Adipocyte (in vitro differentiated cells): ENCODE data around the gene PCSK5.
A peak's percentile ranks its signal among the peaks of the same experiment; 100 is the strongest.

Experiments
- DNase-seq: peaks from one replicate; pipeline ENCODE4 v3.0.0-alpha.2; 2015; ENCODE audit warnings: low read depth
- H3K27me3 ChIP-seq: replicated peaks from 2 replicates; pipeline ENCODE4 v1.7.0; 2013; ENCODE audit warnings: mild to moderate bottlenecking, low read length, moderate library complexity; ENCODE audit not compliant: control insufficient read depth, insufficient read depth
- H3K36me3 ChIP-seq: 2 replicates; pipeline ENCODE4 v1.7.0; 2013; ENCODE audit warnings: low read length, mild to moderate bottlenecking, moderate library complexity; ENCODE audit not compliant: control insufficient read depth, insufficient read depth, severe bottlenecking
- H3K4me1 ChIP-seq: 2 replicates; pipeline ENCODE4 v1.7.0; 2013; ENCODE audit warnings: mild to moderate bottlenecking, low read length, moderate library complexity; ENCODE audit not compliant: control insufficient read depth, insufficient read depth
- H3K4me3 ChIP-seq: 2 replicates; pipeline ENCODE4 v1.7.0; 2013; ENCODE audit warnings: mild to moderate bottlenecking, low read length, moderate library complexity
- H3K9ac ChIP-seq: 2 replicates; pipeline ENCODE4 v1.7.0; 2013; ENCODE audit warnings: mild to moderate bottlenecking, low read length, moderate library complexity
- H3K9me3 ChIP-seq: 2 replicates; pipeline ENCODE4 v1.7.0; 2013; ENCODE audit warnings: mild to moderate bottlenecking, low read length, moderate library complexity; ENCODE audit not compliant: control insufficient read depth

Gene PCSK5

GRCh38 chr9:76227156-76227555, 336.7 kb downstream of the PCSK5 start:
- Histone ChIP-seq H3K36me3 (no peaks in the 10 kb centered on the region), H3K4me1 (peaks cover 11% of the 10 kb centered on the region), H3K9ac (no peak overlapping the region), H3K4me3 (no peak overlapping the region), H3K9me3 (no peaks in the 10 kb centered on the region), H3K27me3 (no peaks in the 10 kb centered on the region)
- DNase-seq: no peak

DNA sequence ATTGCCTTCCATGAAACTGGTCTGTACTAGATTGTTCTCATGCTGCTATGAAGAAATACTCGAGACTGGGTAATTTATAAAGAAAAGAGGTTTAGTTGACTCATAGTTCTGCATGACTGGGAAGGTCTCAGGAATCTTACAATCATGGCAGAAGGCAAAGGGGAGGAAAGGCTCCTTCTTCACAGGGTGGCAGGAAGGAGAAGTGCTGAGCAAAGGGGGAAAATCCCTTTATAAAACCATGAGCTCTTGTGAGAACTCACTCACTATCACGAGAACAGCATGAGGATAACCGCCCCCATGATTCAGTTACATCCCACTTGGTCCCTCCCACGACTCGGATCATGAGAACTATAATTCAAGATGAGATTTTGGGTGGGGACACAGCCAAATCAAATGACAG, 340.5 kb downstream of the PCSK5 start:
- H3K27me3 ChIP-seq: no peaks in the 10 kb centered on the region
- no peak overlapping the region for H3K4me3 ChIP-seq
- no peak overlapping the region for H3K9ac ChIP-seq
- no peaks in the 10 kb centered on the region for H3K4me1 ChIP-seq
- no peak for DNase-seq
- no peaks in the 10 kb centered on the region for H3K36me3 ChIP-seq
- no peaks in the 10 kb centered on the region for H3K9me3 ChIP-seq

GRCh38 chr9:76232861-76233489, 342.5 kb downstream of the PCSK5 start:
- Histone ChIP-seq H3K4me1 (no peaks in the 10 kb centered on the region), H3K36me3 (no peaks in the 10 kb centered on the region), H3K9me3 (no peaks in the 10 kb centered on the region), H3K4me3 (no peak overlapping the region), H3K27me3 (no peaks in the 10 kb centered on the region), H3K9ac (no peak overlapping the region)
- no peak for DNase-seq

GRCh38 chr9:76240578-76240977, 350.1 kb downstream of the PCSK5 start:
- no peak for DNase-seq
- Histone ChIP-seq H3K9ac (no peak overlapping the region), H3K36me3 (no peaks in the 10 kb centered on the region), H3K4me3 (no peak overlapping the region), H3K9me3 (no peaks in the 10 kb centered on the region), H3K4me1 (no peaks in the 10 kb centered on the region), H3K27me3 (peaks cover 4% of the 10 kb centered on the region)

GRCh38 chr9:76245518-76245917, 355.0 kb downstream of the PCSK5 start:
- H3K4me3 ChIP-seq: no peak overlapping the region
- H3K9me3 ChIP-seq: no peaks in the 10 kb centered on the region
- no peak overlapping the region for H3K9ac ChIP-seq
- no peaks in the 10 kb centered on the region for H3K4me1 ChIP-seq
- peaks cover 4% of the 10 kb centered on the region for H3K27me3 ChIP-seq
- DNase-seq: no peak
- no peaks in the 10 kb centered on the region for H3K36me3 ChIP-seq

GRCh38 chr9:76246680-76247079, 356.2 kb downstream of the PCSK5 start:
- H3K9me3 ChIP-seq: no peaks in the 10 kb centered on the region
- H3K4me3 ChIP-seq: no peak overlapping the region
- no peak overlapping the region for H3K9ac ChIP-seq
- no peaks in the 10 kb centered on the region for H3K4me1 ChIP-seq
- no peaks in the 10 kb centered on the region for H3K27me3 ChIP-seq
- no peaks in the 10 kb centered on the region for H3K36me3 ChIP-seq
- no peak for DNase-seq

DNA sequence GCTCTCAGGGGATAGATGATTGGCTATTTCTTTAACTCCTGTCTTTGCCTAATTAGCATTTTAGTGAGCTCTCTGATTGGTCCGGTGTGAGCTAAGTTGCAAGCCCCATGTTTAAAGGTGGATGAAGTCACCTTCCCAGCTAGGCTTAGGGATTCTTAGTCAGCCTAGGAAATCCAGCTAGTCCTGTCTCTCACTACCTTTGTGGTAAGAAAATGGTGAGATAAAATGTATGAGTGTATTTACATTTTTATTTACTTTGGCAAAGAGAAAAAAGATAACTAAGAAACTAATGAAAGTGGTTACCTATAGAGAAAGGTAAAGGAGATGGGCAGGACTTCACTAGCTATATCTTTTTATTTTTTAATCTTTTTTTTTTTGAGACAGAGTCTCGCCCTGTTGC, 357.0 kb downstream of the PCSK5 start:
- Histone ChIP-seq H3K9me3 (no peaks in the 10 kb centered on the region), H3K4me1 (no peaks in the 10 kb centered on the region), H3K27me3 (no peaks in the 10 kb centered on the region), H3K4me3 (no peak overlapping the region), H3K9ac (no peak overlapping the region), H3K36me3 (no peaks in the 10 kb centered on the region)
- no peak for DNase-seq

GRCh38 chr9:76249309-76249708, 358.8 kb downstream of the PCSK5 start:
- Histone ChIP-seq H3K4me3 (no peak overlapping the region), H3K9ac (no peak overlapping the region), H3K36me3 (no peaks in the 10 kb centered on the region), H3K4me1 (no peaks in the 10 kb centered on the region), H3K9me3 (no peaks in the 10 kb centered on the region), H3K27me3 (no peaks in the 10 kb centered on the region)
- DNase-seq: no peak

DNA sequence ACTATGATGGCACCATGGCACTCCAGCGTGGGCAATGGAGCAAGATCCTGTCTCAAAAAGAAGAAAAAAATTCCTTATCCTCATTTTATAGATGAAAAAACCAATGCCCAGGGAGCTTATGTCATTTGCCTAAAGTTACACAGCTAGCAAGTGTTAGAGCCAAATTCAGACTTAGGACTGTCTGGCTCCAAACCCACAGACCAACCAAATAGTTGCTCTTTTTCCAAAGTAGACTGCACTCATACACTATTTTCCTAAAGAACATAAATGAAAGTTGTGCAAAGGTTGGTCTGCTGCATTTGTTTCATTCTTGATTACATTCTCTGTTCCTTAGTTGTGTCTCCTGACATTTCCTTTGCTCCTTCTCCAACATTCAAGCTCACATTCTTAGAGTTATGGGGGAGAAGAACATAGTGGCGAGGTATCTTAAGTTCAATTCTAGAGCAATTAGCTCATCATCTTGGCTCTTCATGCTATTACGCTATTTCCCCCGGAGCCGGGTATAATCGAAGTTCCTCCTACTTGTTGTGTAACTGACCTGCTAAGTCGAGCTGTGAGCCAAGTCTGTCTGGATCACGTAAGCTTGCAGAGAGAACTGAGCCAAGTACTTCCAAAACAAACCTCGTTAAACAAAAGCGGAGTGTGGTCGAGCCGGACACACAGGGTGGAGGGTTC, 365.4 kb downstream of the PCSK5 start:
- peak overlapping the region; percentile 62 for H3K4me3 ChIP-seq
- peak; percentile 91 for DNase-seq
- no peaks in the 10 kb centered on the region for H3K36me3 ChIP-seq
- peak overlapping the region; percentile 19 for H3K9ac ChIP-seq
- H3K4me1 ChIP-seq: peaks cover 13% of the 10 kb centered on the region
- H3K9me3 ChIP-seq: no peaks in the 10 kb centered on the region
- peaks cover 10% of the 10 kb centered on the region for H3K27me3 ChIP-seq

- Histone ChIP-seq H3K4me1 (peaks cover 13% of the 10 kb centered on the region), H3K4me3 (no peak overlapping the region), H3K36me3 (no peaks in the 10 kb centered on the region), H3K9ac (no peak overlapping the region), H3K27me3 (peaks cover 10% of the 10 kb centered on the region), H3K9me3 (no peaks in the 10 kb centered on the region)
- no peak for DNase-seq
These were observed 366.8 kb downstream of the PCSK5 start for GRCh38 chr9:76257311-76257710.

DNA sequence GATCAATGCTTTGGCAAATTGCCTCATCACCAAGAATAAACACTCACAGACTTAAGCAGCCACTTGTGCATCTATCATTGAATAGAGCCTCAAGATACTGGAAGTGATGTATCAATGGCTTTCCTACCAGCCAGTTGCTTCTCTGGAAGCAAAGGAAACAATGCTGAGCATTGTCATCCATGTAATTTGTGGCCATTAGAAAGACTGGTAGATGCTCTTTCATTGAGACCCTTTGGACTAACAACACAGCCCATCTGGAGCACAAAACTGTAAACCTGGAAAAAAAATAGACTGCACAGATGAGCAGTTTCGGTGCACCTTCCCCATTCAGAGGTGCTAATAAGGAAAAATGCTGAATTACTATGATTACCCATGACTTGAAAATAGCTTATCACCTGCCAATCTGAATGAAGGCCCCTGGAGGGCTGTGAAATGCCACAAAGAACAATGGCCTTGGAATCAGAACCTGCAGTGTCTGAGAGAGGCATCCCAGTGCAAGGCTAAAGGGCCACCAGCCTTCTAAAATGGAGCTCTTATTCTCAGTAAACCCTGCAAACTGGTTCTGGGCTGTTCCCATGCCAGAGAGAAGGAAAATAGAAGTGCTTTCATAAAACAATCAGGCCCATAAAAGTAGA, 376.3 kb downstream of the PCSK5 start:
- DNase-seq: no peak
- H3K4me3 ChIP-seq: no peak overlapping the region
- no peak overlapping the region for H3K9ac ChIP-seq
- no peaks in the 10 kb centered on the region for H3K36me3 ChIP-seq
- no peaks in the 10 kb centered on the region for H3K4me1 ChIP-seq
- H3K27me3 ChIP-seq: no peaks in the 10 kb centered on the region
- peaks cover 10% of the 10 kb centered on the region for H3K9me3 ChIP-seq
